ENCODE measurements around the gene SNX25.

GRCh38 chr4:185242749-185243533 is 33.5 kb downstream of the SNX25 start:
- TF ChIP-seq CTCF (IDR thresholded peaks at IDR 0.05) = no peak
- TF ChIP-seq POLR2A (IDR thresholded peaks at IDR 0.05) = no peak

All from esophagus squamous epithelium (tissue), 4 donors.